Tibial nerve (tissue), 4 donors: Measurements from ENCODE around the gene BLOC1S4. TPM values are rescaled to one million over a fixed set of nuclear protein-coding genes. Genes with fewer than 3 reads are reported as not detected.
A peak's percentile ranks its signal among the peaks of the same experiment; 100 is the strongest.

Source experiments
- DNase-seq, 2 donors: peaks; one replicate each; pipeline ENCODE4 v3.0.0-alpha.2; 2019; ENCODE audit warnings: low spot score in 2 of 2
- H3K27ac ChIP-seq, 4 donors: fragments of 200-600 bp; sonication (generic) in 3 of 4; one replicate each; pipeline ENCODE4 v1.5.1; 2017 to 2019; ENCODE audit warnings: mild to moderate bottlenecking in 1 of 4
- H3K27me3 ChIP-seq, 2 donors: fragments of 200-600 bp; sonication (generic) in 1 of 2; one replicate each; pipeline versions ENCODE4 v1.5.1 to v1.6.0; 2017 to 2019
- H3K36me3 ChIP-seq, 3 donors: fragments of 200-600 bp; sonication (generic); one replicate each; pipeline ENCODE4 v1.5.1; 2018 to 2019
- H3K4me1 ChIP-seq, 4 donors: fragments of 200-600 bp; sonication (generic) in 3 of 4; one replicate each; pipeline ENCODE4 v1.5.1; 2017 to 2019
- H3K4me3 ChIP-seq, 4 donors: fragments of 200-600 bp; sonication (generic) in 3 of 4; one replicate each; pipeline ENCODE4 v1.5.1; 2017 to 2019; ENCODE audit warnings: mild to moderate bottlenecking in 1 of 4, moderate library complexity in 1 of 4
- H3K9me3 ChIP-seq, 4 donors: fragments of 200-600 bp; sonication (generic) in 3 of 4; one replicate each; pipeline ENCODE4 v1.5.1; 2017 to 2019
- EP300 ChIP-seq, 2 donors: sonication (generic); formaldehyde crosslinking; IDR thresholded peaks; one replicate each; pipeline ENCODE4 v1.6.1; 2017; ENCODE audit warnings: antibody characterized with exemption in 2 of 2, mild to moderate bottlenecking in 1 of 2
- POLR2A ChIP-seq, 2 donors: fragments of 450-650 bp; IDR thresholded peaks; one replicate each; pipeline ENCODE4 v1.6.1; 2017; ENCODE audit warnings: antibody characterized with exemption in 2 of 2, mild to moderate bottlenecking in 2 of 2, moderate library complexity in 2 of 2
- WGBS, 2 donors: methylation state at CpG; one replicate each; pipeline ENCODE4 v1.1.5; 2018; 5-methylcytosine and 5-hydroxymethylcytosine counted together
- total RNA-seq, 4 donors: library from RNA; depleted of rRNA; stranded (reverse); fragments of >200 nt; gene quantifications; one replicate each; pipeline ENCODE4 v1.1.0, GENCODE V29; 2016
- TF ChIP-seq, protein P1 (sequence below), 5 experiments: fragments of 200-600 bp in 3 of 5; fragments of 450-650 bp in 2 of 5; sonication (generic) in 3 of 5; IDR thresholded peaks; one replicate each; pipeline ENCODE4 v1.5.1; 2016 to 2019; ENCODE audit warnings: antibody characterized with exemption in 5 of 5, mild to moderate bottlenecking in 3 of 5, moderate library complexity in 2 of 5

Gene BLOC1S4
- total RNA-seq, 4 donors from 2014 or later: 18.0 to 32.8 (median 28.3) TPM

DNA sequence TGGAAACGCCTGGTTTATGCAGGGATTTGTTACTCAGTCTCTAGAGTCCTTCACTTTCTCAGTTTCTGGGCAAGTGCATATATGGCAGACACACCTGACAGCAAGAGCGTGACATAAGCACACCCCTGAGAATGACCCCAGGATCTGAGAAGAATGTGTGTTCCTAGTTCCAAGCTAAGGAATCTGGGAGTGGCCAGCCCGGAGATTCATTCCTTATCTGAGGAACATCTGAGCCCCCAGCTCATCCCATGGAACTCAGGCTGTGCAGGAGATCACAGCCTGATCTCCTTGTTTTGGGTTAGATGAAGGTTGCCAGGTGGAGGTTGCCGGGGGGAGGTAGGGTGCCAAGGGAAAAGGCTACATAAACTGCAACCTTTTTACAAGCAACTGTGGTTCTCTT lies 42.8 kb downstream of the BLOC1S4 start:
- Histone ChIP-seq H3K4me1 (peaks cover 0 to 34% (median 0%) of the 10 kb centered on the region in 4 donors), H3K27me3 (no peaks in the 10 kb centered on the region), H3K4me3 (no peak overlapping the region), H3K36me3 (no peaks in the 10 kb centered on the region), H3K9me3 (no peaks in the 10 kb centered on the region), H3K27ac (no peak overlapping the region)
- DNase-seq: no peak
- 51 to 61% methylated on average over 4 of the region's 4 CpGs for WGBS, 2 donors
- TF ChIP-seq EP300 (IDR thresholded peaks at IDR 0.05) (no peak), POLR2A (IDR thresholded peaks at IDR 0.05) (no peak)
- TF ChIP-seq, protein P1, sequence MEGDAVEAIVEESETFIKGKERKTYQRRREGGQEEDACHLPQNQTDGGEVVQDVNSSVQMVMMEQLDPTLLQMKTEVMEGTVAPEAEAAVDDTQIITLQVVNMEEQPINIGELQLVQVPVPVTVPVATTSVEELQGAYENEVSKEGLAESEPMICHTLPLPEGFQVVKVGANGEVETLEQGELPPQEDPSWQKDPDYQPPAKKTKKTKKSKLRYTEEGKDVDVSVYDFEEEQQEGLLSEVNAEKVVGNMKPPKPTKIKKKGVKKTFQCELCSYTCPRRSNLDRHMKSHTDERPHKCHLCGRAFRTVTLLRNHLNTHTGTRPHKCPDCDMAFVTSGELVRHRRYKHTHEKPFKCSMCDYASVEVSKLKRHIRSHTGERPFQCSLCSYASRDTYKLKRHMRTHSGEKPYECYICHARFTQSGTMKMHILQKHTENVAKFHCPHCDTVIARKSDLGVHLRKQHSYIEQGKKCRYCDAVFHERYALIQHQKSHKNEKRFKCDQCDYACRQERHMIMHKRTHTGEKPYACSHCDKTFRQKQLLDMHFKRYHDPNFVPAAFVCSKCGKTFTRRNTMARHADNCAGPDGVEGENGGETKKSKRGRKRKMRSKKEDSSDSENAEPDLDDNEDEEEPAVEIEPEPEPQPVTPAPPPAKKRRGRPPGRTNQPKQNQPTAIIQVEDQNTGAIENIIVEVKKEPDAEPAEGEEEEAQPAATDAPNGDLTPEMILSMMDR (IDR thresholded peaks at IDR 0.05): no peak

DNA sequence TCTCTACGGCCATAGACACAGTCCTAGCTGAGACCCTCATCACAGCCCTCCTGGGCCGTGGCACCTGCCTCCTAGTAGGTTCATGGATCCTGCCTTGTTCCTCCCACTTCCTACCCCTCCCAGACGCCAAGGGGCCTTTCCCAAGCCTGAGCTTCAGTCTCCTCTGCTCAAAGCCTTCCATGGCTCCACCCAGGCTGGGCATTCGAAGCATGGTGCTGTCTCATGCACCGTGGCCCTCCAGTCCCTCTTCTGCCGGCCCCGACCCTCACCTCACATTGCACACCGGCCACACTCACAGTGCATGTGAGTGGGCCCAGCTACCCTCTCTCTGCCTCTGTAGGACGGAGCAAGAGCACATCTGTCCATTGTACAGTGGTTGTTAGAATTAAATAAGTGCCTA lies 44.9 kb downstream of the BLOC1S4 start:
- H3K36me3 ChIP-seq: no peaks in the 10 kb centered on the region
- H3K9me3 ChIP-seq: no peaks in the 10 kb centered on the region
- TF ChIP-seq EP300 (IDR thresholded peaks at IDR 0.05) (no peak), POLR2A (IDR thresholded peaks at IDR 0.05) (no peak)
- TF ChIP-seq, protein P1 (IDR thresholded peaks at IDR 0.05): no peak
- peaks cover 0 to 25% (median 0%) of the 10 kb centered on the region in 4 donors for H3K4me1 ChIP-seq
- no peak overlapping the region for H3K4me3 ChIP-seq
- peak overlapping the region in 2 of 4 donors; percentile 55 to 78 for H3K27ac ChIP-seq
- 86 to 90% methylated on average over 9 of the region's 9 CpGs for WGBS, 2 donors
- H3K27me3 ChIP-seq: no peaks in the 10 kb centered on the region
- DNase-seq: no peak

DNA sequence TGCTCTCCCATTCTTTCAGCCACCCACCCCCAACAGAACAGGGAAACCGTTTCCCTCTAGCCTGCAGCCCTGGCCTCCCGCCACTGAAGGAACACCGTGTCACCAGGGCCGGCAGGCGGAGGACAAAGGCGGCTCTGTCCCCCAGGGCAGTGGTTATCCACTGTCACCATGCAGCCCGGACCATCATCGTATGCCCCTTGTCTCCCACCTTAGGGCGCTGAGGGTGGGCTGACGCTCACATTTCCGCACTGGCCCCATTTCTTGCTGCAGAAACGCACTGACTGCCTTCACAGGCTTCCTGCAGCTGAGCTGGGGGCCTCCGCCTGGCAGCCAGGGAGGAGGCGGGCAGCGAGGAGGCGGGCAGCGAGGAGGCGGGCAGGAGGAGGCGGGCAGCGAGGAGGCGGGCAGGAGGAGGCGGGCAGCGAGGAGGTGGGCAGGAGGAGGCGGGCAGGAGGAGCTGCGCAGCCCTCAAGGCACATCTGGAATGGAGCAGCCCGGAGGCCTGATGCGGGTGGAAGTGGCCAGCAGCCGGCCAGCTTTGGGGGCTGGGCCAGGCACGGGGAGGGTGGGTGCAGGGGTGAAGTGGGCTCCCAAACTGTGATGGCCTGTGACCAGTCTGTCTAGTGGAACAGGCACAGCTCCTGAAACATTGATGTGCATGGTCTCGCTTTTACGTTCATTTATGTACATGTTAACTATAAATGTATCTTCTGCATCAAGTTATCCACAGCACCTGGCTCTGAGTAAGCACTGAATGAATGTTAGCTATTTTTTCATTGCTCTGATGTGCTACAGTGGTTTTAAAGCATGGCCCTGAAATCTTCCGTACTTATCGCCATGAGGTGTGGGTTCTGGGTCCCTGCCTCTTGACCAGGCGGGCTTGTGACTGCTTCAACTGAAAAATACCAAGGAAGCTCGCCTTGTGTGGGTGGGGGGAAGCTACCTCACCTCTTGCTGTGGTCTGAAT lies 46.0 kb downstream of the BLOC1S4 start:
- Histone ChIP-seq H3K4me3 (no peak overlapping the region), H3K27ac (peak overlapping the region in 3 of 4 donors; percentile 7 to 78 (median 42))
- TF ChIP-seq POLR2A (IDR thresholded peaks at IDR 0.05) (no peak), EP300 (IDR thresholded peaks at IDR 0.05) (peak in 1 of 2 donors; percentile 75)
- TF ChIP-seq, protein P1 (IDR thresholded peaks at IDR 0.05): no peak

DNA sequence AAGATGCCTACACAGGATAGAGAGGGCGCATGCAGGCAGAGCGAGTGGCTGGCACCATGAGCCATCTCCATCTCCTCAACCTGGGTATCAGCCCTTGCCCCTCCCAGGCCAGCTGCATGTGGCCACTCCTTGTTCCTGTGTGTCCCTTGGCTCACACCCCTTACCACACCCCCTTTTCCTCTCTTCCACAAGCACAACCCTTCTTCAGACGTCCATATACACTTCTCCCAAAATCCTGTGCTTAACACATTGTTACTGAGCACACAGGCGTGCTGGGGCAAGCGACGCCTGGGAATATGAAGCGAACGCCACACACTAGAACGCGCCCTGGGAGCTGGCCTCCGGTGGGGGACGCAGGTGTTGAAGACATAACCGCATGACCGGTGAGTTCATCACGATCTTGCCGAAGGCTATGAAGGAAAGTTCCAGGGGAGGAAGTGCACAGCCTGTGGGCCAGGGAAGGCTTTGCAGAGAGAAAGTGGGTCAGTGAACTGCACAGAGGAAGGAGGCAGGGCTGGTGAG lies 47.4 kb downstream of the BLOC1S4 start:
- peak overlapping the region in 1 of 4 donors; percentile 11 for H3K27ac ChIP-seq
- H3K27me3 ChIP-seq: no peaks in the 10 kb centered on the region
- TF ChIP-seq EP300 (IDR thresholded peaks at IDR 0.05) (no peak), POLR2A (IDR thresholded peaks at IDR 0.05) (no peak)
- TF ChIP-seq, protein P1 (IDR thresholded peaks at IDR 0.05): no peak
- H3K36me3 ChIP-seq: no peaks in the 10 kb centered on the region
- H3K9me3 ChIP-seq: no peaks in the 10 kb centered on the region
- 72 to 74% methylated on average over 16 of the region's 16 CpGs for WGBS, 2 donors
- DNase-seq: no peak
- peaks cover 0 to 37% (median 6%) of the 10 kb centered on the region in 4 donors for H3K4me1 ChIP-seq
- H3K4me3 ChIP-seq: no peak overlapping the region

More for the DNA sequence above, 46.0 kb downstream of the BLOC1S4 start:
- Histone ChIP-seq H3K9me3 (no peaks in the 10 kb centered on the region), H3K4me1 (peaks cover 0 to 25% (median 0%) of the 10 kb centered on the region in 4 donors), H3K36me3 (no peaks in the 10 kb centered on the region), H3K27me3 (no peaks in the 10 kb centered on the region)
- no peak for DNase-seq
- 50 to 57% methylated on average over 35 of the region's 35 CpGs for WGBS, 2 donors
